IMR-90 (cell line): ENCODE measurements around the gene TECTA. TPM values are rescaled to one million over a fixed set of nuclear protein-coding genes. Genes with fewer than 3 reads are reported as not detected.

Experiments
- ATAC-seq: fragments of 200-7000 bp; cut with Tn5 transposase; 2 replicates; pipeline ENCODE4 v1.9.1; 2020; ENCODE audit warnings: low read depth, mild to moderate bottlenecking, moderate library complexity
- BruUV-seq: library from RNA; stranded (reverse); fragments of 400-500 nt; replicated peaks from 2 replicates; lab custom pipeline; 2021; lab: Mats Ljungman, UMichigan
- CTCF ChIA-PET: fragments of 300-600 bp; formaldehyde crosslinking; extraction: SDS; loops from one replicate; lab custom pipeline; 2021; ENCODE audit warnings: antibody characterized with exemption; lab: Yijun Ruan, JAX
- POLR2A ChIA-PET: fragments of 300-600 bp; sonication (Branson Sonifier 250); formaldehyde crosslinking; loops from one replicate; lab custom pipeline; 2022; ENCODE audit warnings: antibody characterized with exemption; ENCODE audit not compliant: unreplicated experiment; lab: Charles Lee
- DNase-seq: peaks from one replicate; pipeline ENCODE4 v3.0.0; 2013
- H2AFZ ChIP-seq: replicated peaks from 2 replicates; pipeline ENCODE3; 2013; ENCODE audit warnings: low read length, mild to moderate bottlenecking; ENCODE audit not compliant: poor library complexity
- H2AK5ac ChIP-seq: 2 replicates; pipeline ENCODE4 v1.6.1; 2013; ENCODE audit warnings: low read depth, low read length, inconsistent platforms
- H2AK9ac ChIP-seq: replicated peaks from 2 replicates; pipeline ENCODE3; 2013; ENCODE audit warnings: mild to moderate bottlenecking, low read depth, low read length, moderate library complexity; ENCODE audit not compliant: poor library complexity
- H2BK120ac ChIP-seq: 2 replicates; pipeline ENCODE4 v1.6.1; 2013; ENCODE audit warnings: low read depth, low read length, inconsistent platforms
- H2BK15ac ChIP-seq: 3 replicates; pipeline ENCODE4 v1.6.1; 2013; ENCODE audit warnings: low read depth, low read length, inconsistent platforms
- H2BK20ac ChIP-seq: 2 replicates; pipeline ENCODE4 v1.6.1; 2013; ENCODE audit warnings: low read depth, mild to moderate bottlenecking, inconsistent platforms, low read length, moderate library complexity
- H2BK5ac ChIP-seq: 2 replicates; pipeline ENCODE4 v1.6.1; 2013; ENCODE audit warnings: mild to moderate bottlenecking, low read depth, low read length, inconsistent platforms; ENCODE audit not compliant: poor library complexity, severe bottlenecking
- H3K14ac ChIP-seq: replicated peaks from 2 replicates; pipeline ENCODE4 v1.6.1; 2013; ENCODE audit warnings: low read depth, low read length, inconsistent platforms
- H3K18ac ChIP-seq: 2 replicates; pipeline ENCODE4 v1.6.1; 2013; ENCODE audit warnings: low read depth, low read length, control low read depth
- H3K23ac ChIP-seq: 2 replicates; pipeline ENCODE4 v1.6.1; 2013; ENCODE audit warnings: low read depth, low read length, inconsistent platforms
- H3K27ac ChIP-seq: 2 replicates; pipeline ENCODE4 v1.5.1; 2013; ENCODE audit warnings: mild to moderate bottlenecking, control low read depth, low read length; ENCODE audit not compliant: insufficient read depth
- H3K27me3 ChIP-seq: 2 replicates; pipeline ENCODE4 v1.6.1; 2013; ENCODE audit warnings: low read length; ENCODE audit not compliant: control insufficient read depth, insufficient read depth
- H3K36me3 ChIP-seq: 2 replicates; pipeline ENCODE4 v1.6.1; 2013; ENCODE audit warnings: low read length, mixed read lengths; ENCODE audit not compliant: control insufficient read depth, insufficient read depth
- H3K4ac ChIP-seq: 2 replicates; pipeline ENCODE4 v1.6.1; 2013; ENCODE audit warnings: low read depth, low read length, inconsistent platforms
- H3K4me1 ChIP-seq: 2 replicates; pipeline ENCODE4 v1.6.1; 2013; ENCODE audit warnings: low read length, mixed read lengths; ENCODE audit not compliant: control insufficient read depth, insufficient read depth
- H3K4me2 ChIP-seq: 2 replicates; pipeline ENCODE4 v1.6.1; 2013; ENCODE audit warnings: low read depth, mild to moderate bottlenecking, control low read depth, low read length, moderate library complexity
- H3K4me3 ChIP-seq: 2 replicates; pipeline ENCODE4 v1.5.1; 2013; ENCODE audit warnings: low read depth, mild to moderate bottlenecking, control low read depth, low read length, moderate library complexity; ENCODE audit not compliant: insufficient read depth
- H3K56ac ChIP-seq: 2 replicates; pipeline ENCODE4 v1.6.1; 2013; ENCODE audit warnings: low read length, inconsistent platforms; ENCODE audit not compliant: insufficient read depth; ENCODE audit errors: extremely low read depth
- H3K79me1 ChIP-seq, 2 experiments: 2 replicates each; pipeline ENCODE4 v1.6.1; 2013; ENCODE audit warnings: low read length in 2 of 2, inconsistent platforms in 1 of 2, low read depth in 1 of 2
- H3K9ac ChIP-seq: 2 replicates; pipeline ENCODE4 v1.6.1; 2013; ENCODE audit warnings: low read depth, low read length, control low read depth
- H3K9me1 ChIP-seq: 2 replicates; pipeline ENCODE4 v1.6.1; 2013; ENCODE audit warnings: low read length, inconsistent platforms; ENCODE audit not compliant: insufficient read depth
- H3K9me3 ChIP-seq: 2 replicates; pipeline ENCODE4 v1.6.1; 2013; ENCODE audit warnings: low read length; ENCODE audit not compliant: control insufficient read depth, insufficient read depth
- H4K20me1 ChIP-seq: 2 replicates; pipeline ENCODE4 v1.6.1; 2013; ENCODE audit warnings: low read length, inconsistent platforms; ENCODE audit not compliant: insufficient read depth
- H4K5ac ChIP-seq: 2 replicates; pipeline ENCODE4 v1.6.1; 2013; ENCODE audit warnings: mild to moderate bottlenecking, low read depth, low read length, control low read depth
- H4K8ac ChIP-seq, 2 experiments: 2 replicates each; pipeline ENCODE4 v1.6.1; 2013; ENCODE audit warnings: low read depth in 2 of 2, low read length in 2 of 2, control low read depth in 1 of 2, inconsistent platforms in 1 of 2
- H4K91ac ChIP-seq: 2 replicates; pipeline ENCODE4 v1.6.1; 2013; ENCODE audit warnings: low read depth, low read length, inconsistent platforms; ENCODE audit not compliant: insufficient read depth
- FOS ChIP-seq: fragments of 150-350 bp; IDR thresholded peaks from 2 replicates; pipeline ENCODE4 v1.6.1; 2016; ENCODE audit warnings: low read depth, low read length
- NFE2L2 ChIP-seq: fragments of 150-350 bp; IDR thresholded peaks from 2 replicates; pipeline ENCODE4 v1.6.1; 2016; ENCODE audit warnings: low read depth, mild to moderate bottlenecking, low read length
- RAD21 ChIP-seq: IDR thresholded peaks from 2 replicates; pipeline ENCODE4 v1.6.1; 2012; ENCODE audit warnings: low read length, improper control_type of control experiment
- WGBS, 2 experiments: methylation state at CpG; one replicate each; pipeline versions ENCODE4 v1.1.5 to v1.1.7; 2013; ENCODE audit warnings: missing lambda C conversion rate in 2 of 2; ENCODE audit not compliant: insufficient read length in 1 of 2; ENCODE audit errors: extremely low coverage in 2 of 2; 5-methylcytosine and 5-hydroxymethylcytosine counted together
- dilution Hi-C: fragments of 300-500 bp; cut with HindIII; formaldehyde crosslinking; loops from one replicate; pipeline ENCODE4 v1.14.3; 2018; ENCODE audit warnings: low sequenced_read_pairs; ENCODE audit not compliant: unreplicated experiment
- in situ Hi-C: fragments of 300-500 bp; cut with MboI; formaldehyde crosslinking; loops from 3 replicates; pipeline ENCODE4 v1.14.3; 2019; ENCODE audit warnings: low sequenced_read_pairs, inconsistent platforms, mixed read lengths
- intact Hi-C: fragments of 100-400 bp; cut with micrococcal nuclease; formaldehyde crosslinking; loops from 2 replicates; pipeline ENCODE4 v1.10.0; 2022
- polyA plus RNA-seq, 3 experiments: library from polyadenylated mRNA; depleted of rRNA; stranded (reverse); fragments of >200 nt; gene quantifications; 2 replicates each; pipeline ENCODE4 v1.2.3, GENCODE V29; 2012; ENCODE audit warnings: low replicate concordance in 1 of 3
- total RNA-seq: library from RNA; depleted of rRNA; stranded (reverse); fragments of >200 nt; gene quantifications from 2 replicates; pipeline ENCODE4 v1.2.3, GENCODE V29; 2012

The TECTA gene
- total and polyA plus RNA-seq, 2 of the 4 experiments (the other 2 are of a cell fraction) = 0.17 to 0.18 TPM

GRCh38 chr11:121179306-121179705, 78.3 kb downstream of the TECTA start:
- Histone ChIP-seq H3K79me1 (no peaks in the 10 kb centered on the region), H3K9me3 (no peaks in the 10 kb centered on the region; the same call in 1 of the 2 replicates), H3K14ac (no peak overlapping the region), H3K23ac (no peak overlapping the region), H2BK5ac (no peak overlapping the region), H3K4me2 (no peak overlapping the region), H4K91ac (no peak overlapping the region), H3K4me1 (no peaks in the 10 kb centered on the region), H3K27me3 (no peaks in the 10 kb centered on the region), H3K9ac (no peak overlapping the region), H3K18ac (no peak overlapping the region), H3K27ac (no peak overlapping the region), H2AK5ac (no peak overlapping the region), H3K36me3 (no peaks in the 10 kb centered on the region), H2AK9ac (no peak overlapping the region), H2BK15ac (no peak overlapping the region), H3K56ac (no peak overlapping the region), H4K5ac (no peak overlapping the region), H3K4me3 (no peak overlapping the region), H2BK20ac (no peak overlapping the region), H2AFZ (no peak overlapping the region), H4K20me1 (no peaks in the 10 kb centered on the region), H3K9me1 (no peaks in the 10 kb centered on the region), H2BK120ac (no peak overlapping the region), H3K4ac (no peak overlapping the region), H4K8ac (no peak overlapping the region)
- dilution Hi-C loops = no loop called here
- BruUV-seq = no TSS peak
- in situ Hi-C loops = no loop called here
- intact Hi-C loops = no loop called here
- DNase-seq = no peak
- ATAC-seq = no peak
- ChIA-PET POLR2A (no interaction called here), CTCF (no interaction called here)
- 17% methylated on average over 1 of the region's 1 CpG; no CpG with 5 or more reads in 1 of the 2 experiments for WGBS, 2 experiments
- no peak for TF ChIP-seq NFE2L2
- no peak for TF ChIP-seq FOS
- no peak for TF ChIP-seq RAD21
